GM12873 (cell line): ENCODE data around the gene MSRB2.
A peak's percentile ranks its signal among the peaks of the same experiment; 100 is the strongest.

Experiments used
- TF ChIP-seq, protein P1 (sequence below): IDR thresholded peaks from 2 replicates; pipeline ENCODE4 v1.5.1; 2012; ENCODE audit warnings: low read depth, mild to moderate bottlenecking, moderate library complexity, low read length, control low read depth; ENCODE audit not compliant: insufficient read depth; ENCODE audit errors: missing control alignments

MSRB2 gene

GRCh38 chr10:23065181-23065948 lies 30.0 kb upstream of the MSRB2 start:
- TF ChIP-seq, protein P1, sequence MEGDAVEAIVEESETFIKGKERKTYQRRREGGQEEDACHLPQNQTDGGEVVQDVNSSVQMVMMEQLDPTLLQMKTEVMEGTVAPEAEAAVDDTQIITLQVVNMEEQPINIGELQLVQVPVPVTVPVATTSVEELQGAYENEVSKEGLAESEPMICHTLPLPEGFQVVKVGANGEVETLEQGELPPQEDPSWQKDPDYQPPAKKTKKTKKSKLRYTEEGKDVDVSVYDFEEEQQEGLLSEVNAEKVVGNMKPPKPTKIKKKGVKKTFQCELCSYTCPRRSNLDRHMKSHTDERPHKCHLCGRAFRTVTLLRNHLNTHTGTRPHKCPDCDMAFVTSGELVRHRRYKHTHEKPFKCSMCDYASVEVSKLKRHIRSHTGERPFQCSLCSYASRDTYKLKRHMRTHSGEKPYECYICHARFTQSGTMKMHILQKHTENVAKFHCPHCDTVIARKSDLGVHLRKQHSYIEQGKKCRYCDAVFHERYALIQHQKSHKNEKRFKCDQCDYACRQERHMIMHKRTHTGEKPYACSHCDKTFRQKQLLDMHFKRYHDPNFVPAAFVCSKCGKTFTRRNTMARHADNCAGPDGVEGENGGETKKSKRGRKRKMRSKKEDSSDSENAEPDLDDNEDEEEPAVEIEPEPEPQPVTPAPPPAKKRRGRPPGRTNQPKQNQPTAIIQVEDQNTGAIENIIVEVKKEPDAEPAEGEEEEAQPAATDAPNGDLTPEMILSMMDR, result no peak

- TF ChIP-seq, protein P1, result no peak
Observed at GRCh38 chr10:23067337-23067736, 28.0 kb upstream of the MSRB2 start.

GRCh38 chr10:23067939-23068775 lies 27.2 kb upstream of the MSRB2 start:
- TF ChIP-seq, protein P1, result peak; percentile 87

DNA sequence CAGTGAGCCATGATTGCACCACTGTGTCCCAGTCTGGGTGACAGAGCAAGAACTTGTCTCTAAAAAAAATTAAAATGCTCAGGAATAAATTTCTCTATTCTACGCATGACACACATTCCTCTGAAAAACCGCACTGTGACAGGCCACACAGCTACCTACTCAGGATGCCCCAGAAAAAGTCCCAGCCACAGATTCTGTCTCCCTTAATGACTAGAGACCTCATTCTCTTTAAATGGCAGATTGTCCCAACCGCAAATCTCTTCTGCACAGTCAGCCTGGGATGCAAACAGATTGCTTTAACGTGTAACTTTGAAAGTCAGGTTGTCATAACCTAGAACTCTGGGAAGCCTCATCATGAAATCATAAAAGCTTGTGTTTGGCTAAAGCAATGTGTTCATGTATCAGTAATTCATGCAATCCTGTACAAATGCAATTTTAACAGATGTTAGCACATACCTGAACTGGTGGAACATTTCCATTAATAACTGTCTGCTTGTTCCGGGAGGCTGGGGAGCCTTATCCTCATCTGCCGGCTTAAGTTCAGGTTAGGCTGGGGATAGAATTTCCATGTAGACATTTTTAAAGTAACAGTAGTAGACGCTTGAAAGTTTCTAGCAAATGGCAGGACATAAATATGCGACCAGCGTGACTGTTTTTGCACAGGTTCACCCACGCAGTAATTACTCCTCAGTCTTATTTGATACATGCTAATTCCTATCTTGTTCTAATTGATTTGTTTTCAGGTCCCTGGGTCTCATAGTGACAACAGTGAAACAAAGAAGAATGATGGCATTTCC lies 26.2 kb upstream of the MSRB2 start:
- TF ChIP-seq, protein P1, result no peak

DNA sequence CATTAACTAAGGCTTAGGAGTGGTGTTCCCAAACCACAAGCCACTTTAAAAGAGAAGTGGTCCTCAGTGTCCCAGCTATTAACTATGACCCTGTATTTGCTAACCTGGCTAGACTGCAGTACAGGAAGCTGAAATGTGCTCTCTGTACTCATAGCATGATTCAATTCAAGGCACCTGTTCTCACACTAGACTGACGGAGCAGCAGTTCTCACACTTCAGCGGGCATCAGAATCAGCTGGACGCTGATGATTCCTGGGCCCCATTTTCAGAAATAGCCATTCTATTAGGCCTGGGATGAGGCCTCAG lies 24.5 kb upstream of the MSRB2 start:
- TF ChIP-seq, protein P1, result no peak

- TF ChIP-seq, protein P1, result no peak
Observed at GRCh38 chr10:23073527-23073926, 21.9 kb upstream of the MSRB2 start.

DNA sequence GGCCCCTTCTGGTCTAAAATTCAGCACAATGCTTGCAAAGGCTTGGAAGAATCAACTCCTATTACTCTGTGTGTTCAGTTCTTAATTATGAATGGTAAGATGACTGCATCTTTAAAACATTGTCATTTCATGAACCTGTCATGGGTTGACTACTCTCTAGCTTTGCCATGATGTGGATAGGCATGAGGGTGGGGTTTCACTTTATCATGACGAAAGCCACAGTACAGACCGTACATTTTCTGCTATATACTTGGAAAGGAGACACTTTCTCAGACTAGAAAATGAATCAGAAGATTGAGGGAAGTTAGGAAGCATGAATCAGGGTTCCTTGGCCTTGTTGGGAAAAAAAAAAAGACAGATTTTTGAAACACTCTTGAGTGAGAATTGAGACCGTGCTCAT lies 19.7 kb upstream of the MSRB2 start:
- TF ChIP-seq, protein P1, result no peak
